HG03565 (cell line): ENCODE measurements around the gene CRACR2A.

ENCODE experiments used
- ATAC-seq: cut with Tn5 transposase; IDR thresholded peaks from one replicate; pipeline ENCODE4 v1.9.1; 2021; ENCODE audit warnings: mild to moderate bottlenecking, moderate library complexity; ENCODE audit not compliant: unreplicated experiment

CRACR2A gene

DNA sequence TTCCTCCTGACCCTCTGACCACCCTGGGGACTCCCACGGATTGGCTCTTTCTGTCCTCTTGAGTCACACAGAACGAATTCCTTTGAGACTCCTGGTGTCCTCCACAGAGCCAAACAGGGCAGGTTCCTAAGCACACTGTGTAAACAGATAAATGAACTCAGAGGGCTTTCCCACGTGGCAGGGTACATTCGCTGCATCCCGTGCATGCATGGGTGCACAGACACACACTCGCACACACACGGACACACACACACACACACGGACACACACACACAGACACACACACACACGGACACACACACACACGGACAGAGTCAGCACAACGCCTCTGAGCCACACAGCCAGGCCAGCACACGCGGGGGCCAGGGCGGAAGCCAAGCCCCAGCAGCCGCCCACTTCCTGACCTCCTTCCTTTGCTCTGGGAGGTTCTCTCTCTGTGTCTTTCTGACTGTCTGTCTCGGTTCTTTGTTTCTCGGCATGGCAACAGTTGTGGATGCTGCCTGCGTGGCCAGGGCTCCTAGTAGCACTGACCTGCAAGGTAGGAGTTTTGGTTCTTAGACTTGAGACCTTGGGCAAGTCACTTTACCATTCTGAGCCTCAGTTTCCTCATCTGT lies 706 bp downstream of the CRACR2A start:
- peak; percentile 42 for ATAC-seq

DNA sequence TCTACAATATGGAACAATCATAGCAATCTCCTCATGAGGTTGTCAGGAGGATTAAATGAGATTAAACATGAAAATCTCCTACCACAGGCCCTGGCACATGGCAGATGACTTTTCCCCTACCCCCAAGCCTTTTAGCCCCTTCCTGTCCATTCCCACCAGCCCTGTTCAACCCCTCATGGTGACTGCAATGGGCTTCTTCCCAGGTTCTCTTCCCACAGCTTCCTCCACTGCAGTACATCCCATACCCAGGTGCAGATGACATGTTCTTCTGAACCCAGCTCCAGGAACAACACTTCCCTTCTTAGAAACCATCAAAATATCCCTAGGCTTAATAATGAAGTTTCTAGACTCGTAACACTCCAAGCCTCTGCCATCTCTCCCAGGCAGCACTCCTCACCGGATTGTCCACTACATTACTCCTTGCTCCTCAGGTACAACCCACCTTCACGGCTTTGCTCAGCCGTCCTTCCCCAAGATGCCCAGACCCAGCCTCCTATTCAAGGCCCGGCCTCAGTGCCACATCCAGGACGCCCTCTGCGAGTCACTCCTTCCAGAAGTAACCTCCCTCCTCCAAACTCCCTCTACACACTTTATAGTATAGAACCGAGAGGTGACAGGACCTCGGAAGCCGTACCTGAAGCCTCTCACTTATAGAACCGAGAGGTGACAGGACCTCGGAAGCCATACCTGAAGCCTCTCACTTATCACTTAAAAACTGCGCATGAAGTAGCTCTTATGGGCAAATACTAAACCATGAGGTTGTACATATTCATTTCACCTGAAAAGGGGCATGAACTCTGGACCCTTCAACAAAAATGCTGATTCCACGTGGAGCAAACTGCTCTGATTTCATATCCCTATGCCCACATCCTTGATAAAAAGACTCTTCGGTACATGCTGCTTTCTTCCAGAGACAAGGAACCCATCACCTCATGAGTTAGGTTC lies 1.5 kb downstream of the CRACR2A start:
- no peak for ATAC-seq

GRCh38 chr12:3750616-3751015 lies 2.3 kb downstream of the CRACR2A start:
- no peak for ATAC-seq

DNA sequence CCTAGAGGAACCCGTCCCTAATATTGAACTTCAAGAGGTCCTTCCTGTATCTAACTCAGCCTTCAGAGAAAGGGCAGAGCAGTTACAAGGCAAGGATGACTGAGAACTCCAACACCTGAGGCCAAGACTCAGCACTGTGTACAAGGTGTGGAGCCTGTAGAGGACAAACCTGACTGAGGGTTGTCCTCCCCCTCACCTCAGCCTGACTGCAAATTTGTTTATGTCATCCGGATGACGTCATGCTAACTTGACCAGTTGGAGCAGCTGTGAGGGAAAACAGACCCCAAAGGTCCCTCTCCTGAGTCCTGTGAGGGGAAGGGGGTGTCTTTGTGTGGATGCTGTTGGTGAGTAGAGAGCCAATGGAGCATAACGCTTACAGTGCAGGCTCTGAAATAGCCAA lies 4.3 kb downstream of the CRACR2A start:
- no peak for ATAC-seq

GRCh38 chr12:3747976-3748619 lies 4.8 kb downstream of the CRACR2A start:
- no peak for ATAC-seq

DNA sequence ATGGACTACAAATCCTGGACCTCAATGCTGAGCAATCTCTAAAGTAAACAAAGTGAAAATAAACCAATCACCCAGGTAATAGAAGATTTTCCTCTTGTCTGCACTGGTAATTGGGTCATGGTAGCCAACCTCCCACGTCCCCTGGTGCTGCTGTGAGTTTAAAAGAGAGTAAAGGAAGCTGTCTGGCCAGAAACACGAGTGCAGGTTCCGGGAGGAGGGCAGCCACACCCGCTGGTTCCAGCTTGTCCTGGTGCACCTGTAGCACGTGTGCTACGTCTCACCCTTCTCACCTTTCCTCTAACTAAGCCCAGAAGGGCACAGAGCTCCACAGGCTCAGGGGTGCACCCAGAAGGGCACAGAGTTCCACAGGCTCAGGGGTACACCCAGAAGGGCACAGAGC lies 5.4 kb downstream of the CRACR2A start:
- no peak for ATAC-seq

- no peak for ATAC-seq
These were observed 6.2 kb downstream of the CRACR2A start for GRCh38 chr12:3746758-3747157.

- ATAC-seq, result no peak
These were observed 7.8 kb downstream of the CRACR2A start for GRCh38 chr12:3745152-3745551.

DNA sequence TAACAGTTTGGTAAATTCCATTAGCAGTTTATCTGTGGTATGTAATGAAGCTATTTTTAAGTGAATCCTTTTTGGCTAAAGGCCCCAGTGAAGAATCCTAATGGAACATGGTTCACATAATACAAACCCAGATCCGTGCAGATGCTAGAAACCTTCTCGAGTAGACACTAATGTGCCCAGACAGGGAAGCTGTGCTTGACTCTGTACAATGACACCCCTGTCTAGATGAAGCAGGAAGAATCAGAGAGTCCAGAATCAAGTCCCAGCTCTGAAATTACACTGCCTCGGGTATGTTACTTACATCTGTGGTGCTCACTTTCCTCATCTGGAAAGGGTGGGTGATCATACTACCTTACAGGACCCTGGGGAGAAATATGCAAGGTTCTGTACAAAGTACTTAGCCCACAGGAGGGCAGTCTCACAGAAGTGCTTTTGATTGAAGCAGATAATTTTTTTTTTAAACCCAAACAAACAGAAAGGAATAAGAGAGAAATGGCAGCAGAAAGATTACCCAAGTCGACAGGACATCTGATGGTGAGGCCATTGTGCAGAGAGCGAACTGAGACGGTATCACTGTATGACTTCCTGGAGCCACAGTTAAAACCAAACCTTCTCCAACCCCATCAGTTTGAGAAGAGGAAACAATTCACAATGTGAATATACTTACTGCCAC lies 8.5 kb downstream of the CRACR2A start:
- no peak for ATAC-seq

- peak; percentile 66 for ATAC-seq
These were observed 9.1 kb downstream of the CRACR2A start for GRCh38 chr12:3743803-3744202.

DNA sequence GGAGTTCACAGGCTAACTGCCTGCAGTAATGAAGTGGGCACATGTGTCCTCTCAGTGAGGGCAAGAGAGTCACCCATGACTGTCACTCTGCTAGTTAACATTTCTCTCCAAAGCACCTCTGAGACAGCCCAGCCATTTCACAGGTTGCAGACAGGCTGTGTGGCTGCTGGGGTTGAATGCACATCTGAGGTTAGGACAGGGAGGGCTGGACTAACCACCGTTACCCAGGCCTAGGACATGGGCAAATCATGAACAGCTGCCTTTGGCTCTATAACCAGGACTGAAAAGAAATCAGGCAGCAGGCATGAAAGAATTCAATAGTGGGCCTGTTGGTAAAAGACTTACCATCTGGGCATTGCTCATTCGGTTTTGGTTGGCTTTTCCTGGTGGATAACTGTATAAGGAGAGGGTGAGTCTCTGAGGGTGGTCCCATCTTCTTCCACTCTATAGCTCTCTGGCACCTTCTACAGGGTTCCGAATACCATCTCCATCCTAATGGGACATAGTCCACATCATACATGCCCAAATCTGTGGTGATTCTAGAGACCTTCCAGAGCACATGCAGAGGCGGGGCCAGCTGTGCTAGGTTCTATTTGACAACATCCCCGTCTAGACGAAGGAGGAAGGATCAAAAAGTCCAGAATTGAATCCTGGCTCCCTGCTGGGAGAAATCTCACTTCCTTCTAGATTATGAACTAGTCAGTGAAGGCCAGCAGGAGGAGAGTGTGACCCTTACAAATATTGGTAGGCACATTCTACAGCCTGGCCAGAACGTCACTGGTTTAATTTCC lies 10.8 kb downstream of the CRACR2A start:
- no peak for ATAC-seq

GRCh38 chr12:3740480-3741231 lies 12.3 kb downstream of the CRACR2A start:
- no peak for ATAC-seq

- ATAC-seq, result no peak
These were observed 17.5 kb downstream of the CRACR2A start for GRCh38 chr12:3735432-3735831.

- ATAC-seq, result no peak
These were observed 20.0 kb downstream of the CRACR2A start for GRCh38 chr12:3732901-3733300.

GRCh38 chr12:3730111-3730510 lies 22.8 kb downstream of the CRACR2A start:
- ATAC-seq, result no peak

GRCh38 chr12:3728686-3729085 lies 24.2 kb downstream of the CRACR2A start:
- ATAC-seq, result no peak

DNA sequence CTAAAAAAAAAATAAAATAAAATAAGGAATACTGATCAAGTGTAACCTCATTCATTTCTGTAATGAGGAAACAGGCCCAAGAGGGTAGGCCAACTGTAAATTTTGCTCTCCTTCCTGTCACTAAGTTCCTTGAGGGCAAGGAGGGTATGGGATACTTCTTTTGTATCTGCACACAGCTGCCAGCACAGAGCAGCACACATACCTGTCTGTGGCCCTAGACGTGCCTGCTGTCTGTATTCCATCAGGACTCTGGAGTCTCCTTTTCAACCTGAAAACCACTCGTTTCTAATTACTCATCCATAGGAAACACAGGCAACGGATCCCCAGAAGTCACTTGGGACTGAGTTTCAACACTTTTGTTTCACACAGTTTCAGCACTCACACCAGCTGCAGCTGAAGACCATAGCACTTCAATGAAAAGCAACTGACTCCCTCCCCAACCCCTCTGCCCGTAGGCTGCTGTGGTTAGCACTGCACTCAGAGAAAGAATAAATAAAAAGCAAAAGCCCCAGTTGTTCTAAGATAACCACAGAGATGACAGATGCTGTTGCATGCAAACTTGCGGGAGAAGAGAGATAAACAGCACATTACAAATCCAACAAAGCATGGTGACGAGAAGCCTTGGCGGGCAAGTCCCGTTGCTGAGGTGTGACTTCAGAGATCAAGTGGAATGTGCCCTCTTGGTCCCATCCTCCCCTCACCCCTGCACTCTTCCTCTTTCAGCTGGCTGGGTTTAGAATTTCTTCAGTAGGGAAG lies 24.9 kb downstream of the CRACR2A start:
- peak; percentile 86 for ATAC-seq

- ATAC-seq, result no peak
These were observed 25.6 kb downstream of the CRACR2A start for GRCh38 chr12:3727354-3727753.

GRCh38 chr12:3726456-3726855 lies 26.5 kb downstream of the CRACR2A start:
- ATAC-seq, result no peak
